Mesothelial cell of epicardium (in vitro differentiated cells): ENCODE data around the gene CDH23. TPM values are rescaled to one million over a fixed set of nuclear protein-coding genes. Genes with fewer than 3 reads are reported as not detected.

Experiments used
- DNase-seq, 2 experiments: peaks; one replicate each; pipeline ENCODE4 v3.0.0; 2021; ENCODE audit warnings: low spot score in 2 of 2; ENCODE audit not compliant: unreplicated experiment in 2 of 2
- H3K27ac Mint-ChIP-seq: 2 replicates; pipeline ENCODE4 v1.8.0; 2021; ENCODE audit warnings: mixed read lengths
- H3K27me3 Mint-ChIP-seq: 2 replicates; pipeline ENCODE4 v1.8.0; 2021; ENCODE audit warnings: low read depth, mixed read lengths
- H3K36me3 Mint-ChIP-seq: 2 replicates; pipeline ENCODE4 v1.8.0; 2021; ENCODE audit warnings: mixed read lengths
- H3K4me1 Mint-ChIP-seq: 2 replicates; pipeline ENCODE4 v1.8.0; 2021; ENCODE audit warnings: mixed read lengths
- H3K4me3 Mint-ChIP-seq: 2 replicates; pipeline ENCODE4 v1.8.0; 2021; ENCODE audit warnings: mild to moderate bottlenecking, moderate library complexity, mixed read lengths
- H3K9me3 Mint-ChIP-seq: 2 replicates; pipeline ENCODE4 v1.8.0; 2021; ENCODE audit warnings: mixed read lengths
- CTCF ChIP-seq: fragments of 200-600 bp; sonication (generic); IDR thresholded peaks from one replicate; pipeline ENCODE4 v1.5.0; 2021; ENCODE audit warnings: antibody characterized with exemption; ENCODE audit not compliant: unreplicated experiment
- total RNA-seq: library from RNA; stranded (reverse); gene quantifications from 3 replicates; pipeline ENCODE4 v1.2.1, GENCODE V29; 2021

CDH23 gene
- total RNA-seq, 1 donor from 2014 or later: 2.5 TPM

DNA sequence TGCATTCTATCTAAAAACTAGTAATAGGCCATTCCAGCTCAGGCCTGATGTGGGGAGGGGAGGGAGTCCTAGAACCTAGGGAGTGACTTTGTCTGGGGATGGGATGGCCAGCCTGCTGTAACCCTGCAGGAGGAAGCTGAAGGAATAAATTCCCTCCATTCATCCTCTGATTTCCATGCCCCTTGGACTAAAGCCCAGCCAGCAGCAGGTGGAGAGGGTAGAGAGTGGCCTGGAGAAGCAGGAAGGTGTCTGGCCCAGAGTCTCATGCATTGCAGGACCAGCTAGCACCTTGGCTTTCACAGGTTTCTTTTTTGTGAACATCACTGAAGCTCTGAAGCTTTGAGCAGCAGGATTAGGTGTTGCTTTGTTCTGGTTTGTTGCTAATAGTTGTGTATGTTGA lies 32.8 kb upstream of the CDH23 start:
- no peak overlapping the region for H3K27ac Mint-ChIP-seq
- no peak for DNase-seq
- H3K4me1 Mint-ChIP-seq: no peaks in the 10 kb centered on the region
- no peaks in the 10 kb centered on the region for H3K9me3 Mint-ChIP-seq
- no peak overlapping the region for H3K4me3 Mint-ChIP-seq
- no peak for TF ChIP-seq CTCF
- no peaks in the 10 kb centered on the region for H3K27me3 Mint-ChIP-seq
- H3K36me3 Mint-ChIP-seq: peaks cover 23% of the 10 kb centered on the region

GRCh38 chr10:71365366-71365765 lies 31.4 kb upstream of the CDH23 start:
- no peak for DNase-seq
- H3K4me3 Mint-ChIP-seq: no peak overlapping the region
- no peak for TF ChIP-seq CTCF
- H3K27me3 Mint-ChIP-seq: peaks cover 3% of the 10 kb centered on the region
- no peaks in the 10 kb centered on the region for H3K4me1 Mint-ChIP-seq
- no peaks in the 10 kb centered on the region for H3K9me3 Mint-ChIP-seq
- no peak overlapping the region for H3K27ac Mint-ChIP-seq
- peaks cover 15% of the 10 kb centered on the region for H3K36me3 Mint-ChIP-seq

DNA sequence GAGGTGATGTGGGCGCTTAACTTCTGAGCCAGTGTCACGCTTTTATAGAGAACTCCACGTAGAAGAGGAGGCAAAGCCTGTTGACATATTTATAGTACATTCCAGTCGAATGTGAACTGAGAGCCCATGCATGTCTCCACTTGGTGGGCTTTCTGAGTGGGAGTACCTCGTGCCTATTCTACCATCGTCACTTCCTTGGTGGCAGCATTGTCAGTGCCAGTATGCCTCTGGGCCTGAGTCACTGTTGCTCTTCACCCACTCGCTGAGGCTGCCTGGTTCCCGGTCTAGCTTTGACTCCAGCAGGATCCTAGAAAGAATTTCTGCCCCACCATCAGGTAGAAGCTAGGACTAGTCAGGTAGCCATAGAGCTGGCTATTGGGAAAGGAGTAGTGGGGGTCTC lies 30.0 kb upstream of the CDH23 start:
- H3K36me3 Mint-ChIP-seq: peaks cover 15% of the 10 kb centered on the region
- TF ChIP-seq CTCF: no peak
- no peak overlapping the region for H3K4me3 Mint-ChIP-seq
- no peaks in the 10 kb centered on the region for H3K9me3 Mint-ChIP-seq
- DNase-seq: no peak
- H3K27ac Mint-ChIP-seq: no peak overlapping the region
- H3K27me3 Mint-ChIP-seq: peaks cover 10% of the 10 kb centered on the region
- no peaks in the 10 kb centered on the region for H3K4me1 Mint-ChIP-seq

DNA sequence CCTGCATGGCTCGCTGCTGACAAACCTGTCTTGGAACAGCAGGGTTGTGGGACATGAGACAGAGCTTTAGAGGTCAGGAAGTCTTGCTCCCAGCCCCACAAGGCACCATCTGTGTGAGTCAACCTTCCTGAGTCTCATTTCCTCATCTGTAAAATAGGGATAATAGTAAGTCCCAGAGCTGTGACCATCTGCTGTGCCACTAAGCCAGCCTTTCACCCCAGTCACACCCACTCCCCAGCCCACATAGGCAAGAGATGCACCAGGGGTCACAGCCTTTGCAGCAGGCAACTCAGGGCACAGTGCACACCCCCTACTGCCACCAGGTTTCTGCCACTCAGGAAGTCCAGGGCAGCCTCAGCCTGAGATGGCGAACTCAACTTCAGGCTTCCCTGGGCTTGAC lies 29.4 kb upstream of the CDH23 start:
- Mint-ChIP-seq H3K4me1 (no peaks in the 10 kb centered on the region), H3K27ac (no peak overlapping the region), H3K27me3 (peaks cover 14% of the 10 kb centered on the region), H3K9me3 (no peaks in the 10 kb centered on the region), H3K36me3 (peaks cover 10% of the 10 kb centered on the region), H3K4me3 (no peak overlapping the region)
- no peak for TF ChIP-seq CTCF
- DNase-seq: no peak

- peaks cover 6% of the 10 kb centered on the region for H3K36me3 Mint-ChIP-seq
- TF ChIP-seq CTCF: no peak
- H3K4me3 Mint-ChIP-seq: no peak overlapping the region
- no peaks in the 10 kb centered on the region for H3K9me3 Mint-ChIP-seq
- no peak overlapping the region for H3K27ac Mint-ChIP-seq
- H3K4me1 Mint-ChIP-seq: no peaks in the 10 kb centered on the region
- DNase-seq: no peak
- peaks cover 17% of the 10 kb centered on the region for H3K27me3 Mint-ChIP-seq
Measured at GRCh38 chr10:71368176-71368575, 28.5 kb upstream of the CDH23 start.

- Mint-ChIP-seq H3K4me1 (no peaks in the 10 kb centered on the region), H3K9me3 (no peaks in the 10 kb centered on the region), H3K27me3 (peaks cover 17% of the 10 kb centered on the region), H3K27ac (no peak overlapping the region), H3K36me3 (peaks cover 6% of the 10 kb centered on the region), H3K4me3 (no peak overlapping the region)
- TF ChIP-seq CTCF: no peak
- DNase-seq: no peak
Measured at GRCh38 chr10:71368643-71369042, 28.1 kb upstream of the CDH23 start.
